WTC11 (cell line): ENCODE measurements around the gene HS2ST1.

Experiments
- CBFB ChIP-seq: sonication (generic); formaldehyde crosslinking; IDR thresholded peaks from 2 replicates; pipeline ENCODE4 v1.8.1; 2022; ENCODE audit warnings: mild to moderate bottlenecking, low read depth, missing genetic modification reagents
- CREM ChIP-seq: sonication (generic); formaldehyde crosslinking; IDR thresholded peaks from 2 replicates; pipeline ENCODE4 v1.8.1; 2022; ENCODE audit warnings: mild to moderate bottlenecking, missing genetic modification reagents, moderate library complexity
- CTCF ChIP-seq: fragments of 200-600 bp; IDR thresholded peaks from 2 replicates; pipeline ENCODE4 v1.8.0; 2022; ENCODE audit warnings: antibody characterized with exemption
- E2F4 ChIP-seq: sonication (generic); formaldehyde crosslinking; IDR thresholded peaks from 2 replicates; pipeline ENCODE4 v1.8.1; 2022; ENCODE audit warnings: low read depth, mild to moderate bottlenecking, moderate library complexity, missing genetic modification reagents, borderline replicate concordance
- TCF7 ChIP-seq: sonication (generic); formaldehyde crosslinking; IDR thresholded peaks from 2 replicates; pipeline ENCODE4 v1.8.0; 2022; ENCODE audit warnings: mild to moderate bottlenecking, low read depth, missing genetic modification reagents, moderate library complexity
- ZNF317 ChIP-seq: sonication (generic); formaldehyde crosslinking; IDR thresholded peaks from 2 replicates; pipeline ENCODE4 v1.8.1; 2023; ENCODE audit warnings: low read depth, mild to moderate bottlenecking, moderate library complexity, missing genetic modification reagents, borderline replicate concordance
- TF ChIP-seq, protein P1 (sequence below): sonication (generic); formaldehyde crosslinking; IDR thresholded peaks from 2 replicates; pipeline ENCODE4 v1.8.0; 2022; ENCODE audit warnings: mild to moderate bottlenecking, missing genetic modification reagents

- TF ChIP-seq TCF7 (no peak), E2F4 (CRISPR knock-in tag) (no peak), CBFB (CRISPR knock-in tag) (no peak), CTCF (no peak), CREM (CRISPR knock-in tag) (no peak), ZNF317 (CRISPR knock-in tag) (no peak)
- TF ChIP-seq, protein P1, sequence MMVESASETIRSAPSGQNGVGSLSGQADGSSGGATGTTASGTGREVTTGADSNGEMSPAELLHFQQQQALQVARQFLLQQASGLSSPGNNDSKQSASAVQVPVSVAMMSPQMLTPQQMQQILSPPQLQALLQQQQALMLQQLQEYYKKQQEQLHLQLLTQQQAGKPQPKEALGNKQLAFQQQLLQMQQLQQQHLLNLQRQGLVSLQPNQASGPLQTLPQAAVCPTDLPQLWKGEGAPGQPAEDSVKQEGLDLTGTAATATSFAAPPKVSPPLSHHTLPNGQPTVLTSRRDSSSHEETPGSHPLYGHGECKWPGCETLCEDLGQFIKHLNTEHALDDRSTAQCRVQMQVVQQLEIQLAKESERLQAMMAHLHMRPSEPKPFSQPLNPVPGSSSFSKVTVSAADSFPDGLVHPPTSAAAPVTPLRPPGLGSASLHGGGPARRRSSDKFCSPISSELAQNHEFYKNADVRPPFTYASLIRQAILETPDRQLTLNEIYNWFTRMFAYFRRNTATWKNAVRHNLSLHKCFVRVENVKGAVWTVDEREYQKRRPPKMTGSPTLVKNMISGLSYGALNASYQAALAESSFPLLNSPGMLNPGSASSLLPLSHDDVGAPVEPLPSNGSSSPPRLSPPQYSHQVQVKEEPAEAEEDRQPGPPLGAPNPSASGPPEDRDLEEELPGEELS = no peak
Observed at GRCh38 chr1:87103074-87103473, 188.6 kb downstream of the HS2ST1 start.
